ENCODE measurements around the gene PDE12.
"Not testable (repeated sequence)": the region's sequence is repeated elsewhere in the genome, so short reads cannot be mapped to it uniquely, and the experiment has no call there.

PDE12 gene

GRCh38 chr3:57604971-57605370 is 48.9 kb downstream of the PDE12 start:
- no peak overlapping the region for H3K4me3 ChIP-seq (ENCODE audit: low read length in 2 of 2)
- H3K9ac ChIP-seq (ENCODE audit: low read depth in 1 of 2, low read length in 2 of 2), result no peak overlapping the region
- no peaks in the 10 kb centered on the region for H3K27me3 ChIP-seq (ENCODE audit: control insufficient read depth in 2 of 2, insufficient read depth in 2 of 2, low read length in 2 of 2)
- H3K27ac ChIP-seq (ENCODE audit: low read depth in 2 of 2, low read length in 2 of 2), result no peak overlapping the region
- no peaks in the 10 kb centered on the region for H3K9me3 ChIP-seq (ENCODE audit: control insufficient read depth in 2 of 2, low read length in 2 of 2)
- H3K4me1 ChIP-seq (ENCODE audit: control insufficient read depth in 2 of 2, insufficient read depth in 2 of 2, low read length in 2 of 2), result no peaks in the 10 kb centered on the region
- H3K36me3 ChIP-seq (ENCODE audit: control insufficient read depth in 2 of 2, insufficient read depth in 2 of 2, low read length in 2 of 2), result peaks cover 0 to 2% of the 10 kb centered on the region in 2 donors

GRCh38 chr3:57605683-57606082 is 49.6 kb downstream of the PDE12 start:
- Histone ChIP-seq H3K9me3 (ENCODE audit: control insufficient read depth in 2 of 2, low read length in 2 of 2) (no peaks in the 10 kb centered on the region), H3K9ac (ENCODE audit: low read depth in 1 of 2, low read length in 2 of 2) (no peak overlapping the region), H3K27me3 (ENCODE audit: control insufficient read depth in 2 of 2, insufficient read depth in 2 of 2, low read length in 2 of 2) (no peaks in the 10 kb centered on the region), H3K36me3 (ENCODE audit: control insufficient read depth in 2 of 2, insufficient read depth in 2 of 2, low read length in 2 of 2) (peaks cover 0 to 2% of the 10 kb centered on the region in 2 donors), H3K4me3 (ENCODE audit: low read length in 2 of 2) (no peak overlapping the region), H3K27ac (ENCODE audit: low read depth in 2 of 2, low read length in 2 of 2) (no peak overlapping the region), H3K4me1 (ENCODE audit: control insufficient read depth in 2 of 2, insufficient read depth in 2 of 2, low read length in 2 of 2) (no peaks in the 10 kb centered on the region)

GRCh38 chr3:57611870-57612269 is 55.8 kb downstream of the PDE12 start:
- not testable (repeated sequence) for H3K9ac ChIP-seq (ENCODE audit: low read depth in 1 of 2, low read length in 2 of 2); H3K4me3 ChIP-seq (ENCODE audit: low read length in 2 of 2); H3K27me3 ChIP-seq (ENCODE audit: control insufficient read depth in 2 of 2, insufficient read depth in 2 of 2, low read length in 2 of 2); H3K27ac ChIP-seq (ENCODE audit: low read depth in 2 of 2, low read length in 2 of 2); H3K4me1 ChIP-seq (ENCODE audit: control insufficient read depth in 2 of 2, insufficient read depth in 2 of 2, low read length in 2 of 2); H3K9me3 ChIP-seq (ENCODE audit: control insufficient read depth in 2 of 2, low read length in 2 of 2); H3K36me3 ChIP-seq (ENCODE audit: control insufficient read depth in 2 of 2, insufficient read depth in 2 of 2, low read length in 2 of 2)

- Histone ChIP-seq H3K27me3 (ENCODE audit: control insufficient read depth in 2 of 2, insufficient read depth in 2 of 2, low read length in 2 of 2) (no peaks in the 10 kb centered on the region), H3K27ac (ENCODE audit: low read depth in 2 of 2, low read length in 2 of 2) (no peak overlapping the region), H3K4me3 (ENCODE audit: low read length in 2 of 2) (no peak overlapping the region), H3K36me3 (ENCODE audit: control insufficient read depth in 2 of 2, insufficient read depth in 2 of 2, low read length in 2 of 2) (no peaks in the 10 kb centered on the region), H3K4me1 (ENCODE audit: control insufficient read depth in 2 of 2, insufficient read depth in 2 of 2, low read length in 2 of 2) (no peaks in the 10 kb centered on the region), H3K9ac (ENCODE audit: low read depth in 1 of 2, low read length in 2 of 2) (no peak overlapping the region), H3K9me3 (ENCODE audit: control insufficient read depth in 2 of 2, low read length in 2 of 2) (no peaks in the 10 kb centered on the region)
Measured at GRCh38 chr3:57616233-57616632, 60.2 kb downstream of the PDE12 start.
